Measurements from ENCODE around the gene PARG. TPM values are rescaled to one million over a fixed set of nuclear protein-coding genes. Genes with fewer than 3 reads are reported as not detected.

PARG gene
- 27.5 and 39.0 TPM in 2 replicates for total RNA-seq

DNA sequence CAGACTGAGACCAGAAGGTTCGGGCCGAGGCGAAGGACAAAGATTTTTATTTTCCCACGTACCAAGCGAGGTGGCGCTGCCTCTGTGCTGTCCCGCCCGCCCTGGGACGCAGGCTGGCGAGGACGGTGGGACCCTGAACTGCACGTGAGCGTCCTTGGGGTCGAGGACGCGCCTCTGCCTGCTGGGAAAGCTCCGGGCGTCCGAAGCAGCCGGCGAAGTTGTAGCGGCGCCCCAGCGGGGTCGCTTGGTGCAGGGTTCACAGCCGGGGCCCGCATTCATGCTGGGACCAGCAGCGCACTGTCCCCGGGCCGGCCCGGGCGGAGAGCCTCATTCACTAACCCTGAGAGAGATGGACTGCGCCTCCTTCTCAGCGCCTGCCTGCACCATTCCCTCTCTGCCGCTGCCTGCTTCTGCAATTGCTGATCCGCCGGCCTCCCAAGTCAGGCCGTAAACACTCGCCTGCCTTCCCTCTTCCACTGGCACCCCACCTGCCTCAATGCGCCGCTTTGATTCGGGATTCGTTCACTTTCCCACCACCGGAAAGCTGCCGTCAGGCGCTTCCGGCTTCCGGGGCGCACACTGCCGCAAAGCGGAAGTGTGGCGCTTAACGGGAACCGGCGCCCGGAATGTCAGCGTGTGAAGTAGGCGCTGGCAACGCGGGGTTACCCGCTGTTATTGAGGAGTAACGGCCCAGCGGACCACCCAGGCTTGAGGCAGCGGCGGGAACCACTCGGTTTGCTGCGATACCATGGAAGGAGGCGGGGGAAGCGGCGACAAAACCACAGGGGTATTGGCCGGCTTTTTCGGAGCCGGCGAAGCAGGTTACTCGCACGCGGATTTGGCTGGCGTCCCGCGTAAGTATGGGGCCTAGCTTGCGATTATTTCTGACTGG, at the start of gene PARG, which contains the start of gene TIMM23B:
Gene PARG, minus strand, starts transcription at position 581 of the 892 bp plus-strand sequence. Its CDS starts 302 bp downstream, at position 279.
Gene TIMM23B, plus strand, starts transcription at position 607 of the 892 bp plus-strand sequence. Its CDS starts 142 bp downstream, at position 749.

DNA sequence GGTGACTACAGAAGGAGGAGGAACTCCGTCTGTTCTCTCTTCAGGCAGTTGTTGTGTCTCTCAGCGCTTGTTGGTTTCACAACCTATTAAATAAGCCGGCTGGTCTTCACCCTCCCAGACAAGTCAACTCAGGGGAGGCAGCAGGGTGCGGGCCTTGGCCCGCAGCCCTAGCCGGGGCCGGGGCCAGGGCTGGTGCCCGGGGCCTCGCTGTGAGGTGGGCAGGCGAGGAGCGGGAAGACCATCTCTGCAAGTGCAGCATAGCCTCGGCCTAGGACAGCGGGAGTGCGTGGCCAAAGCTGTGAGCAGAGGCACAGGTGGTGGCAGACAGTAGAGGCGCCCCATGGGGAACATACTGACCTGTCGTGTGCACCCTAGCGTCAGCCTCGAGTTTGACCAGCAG, 46.5 kb upstream of the PARG start, which contains the start of gene AGAP6:
Gene AGAP6, plus strand, starts transcription at position 31 of the 400 bp plus-strand sequence. Its CDS starts 310 bp downstream, at position 341.

Other genes starting within 250 kb of the PARG start
- gene OGDHL, start 179.7 kb downstream of the PARG start, total RNA-seq: 0.17 and 0.29 TPM in 2 replicates
- 14.9 and 17.6 TPM in 2 replicates for gene TIMM23B, start within 50 bp of the PARG start, total RNA-seq
- 2.0 and 3.6 TPM in 2 replicates for gene AGAP6, start 46.4 kb upstream of the PARG start, total RNA-seq
- gene WASHC2A, start 125.9 kb upstream of the PARG start, total RNA-seq: 65.5 and 86.0 TPM in 2 replicates